ENCODE results near the gene MEGF9. TPM values are rescaled to one million over a fixed set of nuclear protein-coding genes. Genes with fewer than 3 reads are reported as not detected.
"Not testable (repeated sequence)": the region's sequence is repeated elsewhere in the genome, so short reads cannot be mapped to it uniquely, and the experiment has no call there.

MEGF9 gene
- total RNA-seq, 2 experiments from 2014 or later, result 3.8 to 3.9 TPM

- H3K27ac Mint-ChIP-seq, result no peak overlapping the region
- DNase-seq, result no peak
- H3K36me3 Mint-ChIP-seq, result peaks cover 17% of the 10 kb centered on the region
- no peaks in the 10 kb centered on the region for H3K27me3 Mint-ChIP-seq
- H3K4me1 Mint-ChIP-seq, result no peaks in the 10 kb centered on the region
- peaks cover 8% of the 10 kb centered on the region for H3K9me3 Mint-ChIP-seq
- no peak overlapping the region for H3K4me3 Mint-ChIP-seq
These were observed 76.4 kb downstream of the MEGF9 start for GRCh38 chr9:120637919-120638318.

- peaks cover 14% of the 10 kb centered on the region for H3K36me3 Mint-ChIP-seq
- H3K4me1 Mint-ChIP-seq, result no peaks in the 10 kb centered on the region
- no peaks in the 10 kb centered on the region for H3K27me3 Mint-ChIP-seq
- peaks cover 8% of the 10 kb centered on the region for H3K9me3 Mint-ChIP-seq
- DNase-seq, result no peak
- no peak overlapping the region for H3K27ac Mint-ChIP-seq
- H3K4me3 Mint-ChIP-seq, result no peak overlapping the region
These were observed 77.9 kb downstream of the MEGF9 start for GRCh38 chr9:120636194-120636957.

GRCh38 chr9:120635011-120635410, 79.3 kb downstream of the MEGF9 start:
- Mint-ChIP-seq H3K4me1 (no peaks in the 10 kb centered on the region), H3K27ac (no peak overlapping the region)
- no peak for DNase-seq

GRCh38 chr9:120630333-120630732, 83.9 kb downstream of the MEGF9 start:
- no peak overlapping the region for H3K27ac Mint-ChIP-seq
- no peaks in the 10 kb centered on the region for H3K27me3 Mint-ChIP-seq
- peaks cover 2% of the 10 kb centered on the region for H3K9me3 Mint-ChIP-seq
- peaks cover 1% of the 10 kb centered on the region for H3K36me3 Mint-ChIP-seq
- no peak for DNase-seq
- peaks cover 7% of the 10 kb centered on the region for H3K4me1 Mint-ChIP-seq
- no peak overlapping the region for H3K4me3 Mint-ChIP-seq

More at GRCh38 chr9:120635011-120635410, 79.3 kb downstream of the MEGF9 start:
- H3K9me3 Mint-ChIP-seq, result peaks cover 4% of the 10 kb centered on the region
- H3K4me3 Mint-ChIP-seq, result no peak overlapping the region
- peaks cover 8% of the 10 kb centered on the region for H3K36me3 Mint-ChIP-seq
- H3K27me3 Mint-ChIP-seq, result no peaks in the 10 kb centered on the region

- DNase-seq, H3K27ac Mint-ChIP-seq, H3K4me3 Mint-ChIP-seq: not testable (repeated sequence)
These were observed 85.3 kb downstream of the MEGF9 start for GRCh38 chr9:120628925-120629497.

GRCh38 chr9:120628207-120628924, 85.9 kb downstream of the MEGF9 start:
- peaks cover 11% of the 10 kb centered on the region for H3K4me1 Mint-ChIP-seq
- no peak overlapping the region for H3K4me3 Mint-ChIP-seq
- H3K27ac Mint-ChIP-seq, result no peak overlapping the region
- H3K27me3 Mint-ChIP-seq, result no peaks in the 10 kb centered on the region
- peaks cover 1% of the 10 kb centered on the region for H3K36me3 Mint-ChIP-seq
- no peak for DNase-seq
- H3K9me3 Mint-ChIP-seq, result no peaks in the 10 kb centered on the region

More at GRCh38 chr9:120628925-120629497, 85.3 kb downstream of the MEGF9 start:
- peaks cover 11% of the 10 kb centered on the region for H3K4me1 Mint-ChIP-seq
- H3K27me3 Mint-ChIP-seq, H3K36me3 Mint-ChIP-seq, H3K9me3 Mint-ChIP-seq: not testable (repeated sequence)

GRCh38 chr9:120627073-120627472, 87.2 kb downstream of the MEGF9 start:
- Mint-ChIP-seq H3K4me1 (peaks cover 11% of the 10 kb centered on the region), H3K27me3 (no peaks in the 10 kb centered on the region), H3K27ac (no peak overlapping the region), H3K4me3 (no peak overlapping the region), H3K9me3 (no peaks in the 10 kb centered on the region), H3K36me3 (peaks cover 1% of the 10 kb centered on the region)
- DNase-seq, result no peak

- Mint-ChIP-seq H3K4me3 (no peak overlapping the region), H3K27ac (no peak overlapping the region), H3K27me3 (no peaks in the 10 kb centered on the region), H3K9me3 (no peaks in the 10 kb centered on the region), H3K4me1 (peaks cover 11% of the 10 kb centered on the region), H3K36me3 (peaks cover 1% of the 10 kb centered on the region)
- no peak for DNase-seq
These were observed 87.8 kb downstream of the MEGF9 start for GRCh38 chr9:120626512-120626911.

- no peak overlapping the region for H3K27ac Mint-ChIP-seq
- no peaks in the 10 kb centered on the region for H3K27me3 Mint-ChIP-seq
- no peaks in the 10 kb centered on the region for H3K9me3 Mint-ChIP-seq
- peaks cover 11% of the 10 kb centered on the region for H3K4me1 Mint-ChIP-seq
- no peak overlapping the region for H3K4me3 Mint-ChIP-seq
- no peak for DNase-seq
- peaks cover 1% of the 10 kb centered on the region for H3K36me3 Mint-ChIP-seq
These were observed 89.0 kb downstream of the MEGF9 start for GRCh38 chr9:120625222-120625621.

GRCh38 chr9:120622790-120623189, 91.5 kb downstream of the MEGF9 start:
- no peaks in the 10 kb centered on the region for H3K9me3 Mint-ChIP-seq
- H3K36me3 Mint-ChIP-seq, result peaks cover 1% of the 10 kb centered on the region
- H3K4me3 Mint-ChIP-seq, result no peak overlapping the region
- peaks cover 14% of the 10 kb centered on the region for H3K4me1 Mint-ChIP-seq
- H3K27ac Mint-ChIP-seq, result no peak overlapping the region
- no peak for DNase-seq
- H3K27me3 Mint-ChIP-seq, result no peaks in the 10 kb centered on the region

GRCh38 chr9:120621941-120622340, 92.3 kb downstream of the MEGF9 start:
- Mint-ChIP-seq H3K27me3 (no peaks in the 10 kb centered on the region), H3K27ac (no peak overlapping the region), H3K4me3 (no peak overlapping the region), H3K9me3 (no peaks in the 10 kb centered on the region), H3K36me3 (peaks cover 1% of the 10 kb centered on the region), H3K4me1 (peaks cover 16% of the 10 kb centered on the region)
- no peak for DNase-seq

GRCh38 chr9:120619751-120620655, 94.3 kb downstream of the MEGF9 start:
- Mint-ChIP-seq H3K9me3 (no peaks in the 10 kb centered on the region), H3K4me1 (peaks cover 6% of the 10 kb centered on the region), H3K27ac (no peak overlapping the region), H3K4me3 (no peak overlapping the region), H3K36me3 (peaks cover 1% of the 10 kb centered on the region), H3K27me3 (no peaks in the 10 kb centered on the region)
- peak; percentile 28 for DNase-seq

- Mint-ChIP-seq H3K27ac (peak overlapping the region; percentile 5), H3K9me3 (no peaks in the 10 kb centered on the region), H3K4me1 (peaks cover 6% of the 10 kb centered on the region), H3K36me3 (no peaks in the 10 kb centered on the region), H3K4me3 (no peak overlapping the region), H3K27me3 (no peaks in the 10 kb centered on the region)
- no peak for DNase-seq
These were observed 97.0 kb downstream of the MEGF9 start for GRCh38 chr9:120616966-120617935.

GRCh38 chr9:120612218-120612617, 102.1 kb downstream of the MEGF9 start:
- Mint-ChIP-seq H3K4me1 (no peaks in the 10 kb centered on the region), H3K4me3 (no peak overlapping the region), H3K27ac (no peak overlapping the region), H3K36me3 (peaks cover 4% of the 10 kb centered on the region), H3K27me3 (no peaks in the 10 kb centered on the region), H3K9me3 (no peaks in the 10 kb centered on the region)
- no peak for DNase-seq

All from activated naive CD8-positive, alpha-beta T cell treated with anti-CD3 and anti-CD28 coated beads for 36 hours (primary cell).